ENCODE data around the gene REPS1. TPM values are rescaled to one million over a fixed set of nuclear protein-coding genes. Genes with fewer than 3 reads are reported as not detected.

Gene REPS1
- total RNA-seq, 2 donors from 2014 or later, result 92.0 to 92.9 TPM

DNA sequence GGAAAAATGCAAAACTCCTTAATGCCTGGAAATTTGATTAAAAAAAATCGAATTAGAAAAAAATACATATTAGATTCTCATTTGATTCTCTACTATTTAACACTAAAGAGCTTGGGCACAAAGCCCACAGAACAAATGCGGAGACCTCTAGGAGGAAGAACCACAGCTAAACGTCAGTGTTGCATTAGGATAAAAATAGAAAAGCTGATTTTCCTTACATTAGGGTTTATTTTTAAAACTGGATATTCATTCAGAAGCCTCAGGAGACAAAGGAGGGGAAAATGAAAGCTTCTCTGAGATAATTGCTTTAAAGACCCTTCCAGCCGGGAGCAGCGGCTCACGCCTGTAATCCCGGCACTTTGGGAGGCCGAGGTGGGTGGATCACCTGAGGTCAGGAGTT is 114.9 kb downstream of the REPS1 start:
- H3K4me3 Mint-ChIP-seq, result no peak overlapping the region
- no peak for DNase-seq
- no peaks in the 10 kb centered on the region for H3K27me3 Mint-ChIP-seq (ENCODE audit: low read depth)
- H3K36me3 Mint-ChIP-seq (ENCODE audit: insufficient read depth in 2 of 2), result no peaks in the 10 kb centered on the region
- no peak for ATAC-seq (replicated peaks in 1 of 2)
- no peaks in the 10 kb centered on the region for H3K9me3 Mint-ChIP-seq
- no peak overlapping the region for H3K27ac Mint-ChIP-seq
- H3K4me1 Mint-ChIP-seq (ENCODE audit: low read depth), result peaks cover 17% of the 10 kb centered on the region

DNA sequence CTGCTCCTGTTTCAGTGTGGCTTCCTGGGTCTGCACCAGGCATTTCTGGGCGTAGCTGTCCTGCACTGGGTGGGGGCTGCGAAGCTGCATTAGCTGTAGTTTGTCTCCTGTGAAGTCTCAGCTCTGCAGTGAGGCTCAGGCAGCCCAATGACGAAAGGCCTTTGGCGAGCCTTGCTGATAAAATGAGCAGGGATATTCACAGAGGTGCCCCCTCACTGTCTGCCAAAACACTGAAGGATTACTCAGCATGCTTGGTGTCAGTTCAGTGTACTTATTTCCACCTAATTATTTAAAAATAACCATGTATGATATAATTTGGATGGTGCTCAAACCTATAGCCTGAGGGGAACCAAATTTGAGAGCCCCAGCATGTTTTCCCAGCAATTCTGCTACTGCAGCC is 118.7 kb downstream of the REPS1 start:
- Mint-ChIP-seq H3K9me3 (no peaks in the 10 kb centered on the region), H3K27ac (no peak overlapping the region), H3K4me3 (no peak overlapping the region), H3K36me3 (ENCODE audit: insufficient read depth in 2 of 2) (no peaks in the 10 kb centered on the region), H3K27me3 (ENCODE audit: low read depth) (peaks cover 7% of the 10 kb centered on the region), H3K4me1 (ENCODE audit: low read depth) (peaks cover 17% of the 10 kb centered on the region)
- DNase-seq (no peak), ATAC-seq (replicated peaks in 1 of 2) (no peak)

DNA sequence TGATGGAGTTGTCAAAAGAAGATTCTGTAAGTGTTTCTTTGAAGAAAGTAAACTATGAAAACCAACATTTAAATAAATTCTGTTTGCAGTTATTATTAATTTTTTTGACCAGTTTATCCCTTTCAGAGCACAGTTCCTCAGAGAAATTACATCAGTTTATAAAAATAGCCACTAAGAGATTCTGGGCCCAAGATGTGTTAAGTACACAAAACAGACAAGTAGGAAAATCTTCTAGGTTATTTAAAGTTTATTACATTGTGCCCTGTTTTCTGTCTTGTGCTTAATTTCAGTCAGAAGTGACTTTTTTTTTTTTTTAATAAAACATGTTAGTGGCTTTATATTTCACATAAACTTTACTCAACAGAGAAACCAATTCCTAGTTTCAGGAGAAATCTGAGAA is 119.9 kb downstream of the REPS1 start:
- no peaks in the 10 kb centered on the region for H3K36me3 Mint-ChIP-seq (ENCODE audit: insufficient read depth in 2 of 2)
- peaks cover 7% of the 10 kb centered on the region for H3K27me3 Mint-ChIP-seq (ENCODE audit: low read depth)
- no peaks in the 10 kb centered on the region for H3K9me3 Mint-ChIP-seq
- no peak overlapping the region for H3K27ac Mint-ChIP-seq
- ATAC-seq (replicated peaks in 1 of 2) (no peak), DNase-seq (no peak)
- H3K4me3 Mint-ChIP-seq, result no peak overlapping the region
- H3K4me1 Mint-ChIP-seq (ENCODE audit: low read depth), result peaks cover 17% of the 10 kb centered on the region

DNA sequence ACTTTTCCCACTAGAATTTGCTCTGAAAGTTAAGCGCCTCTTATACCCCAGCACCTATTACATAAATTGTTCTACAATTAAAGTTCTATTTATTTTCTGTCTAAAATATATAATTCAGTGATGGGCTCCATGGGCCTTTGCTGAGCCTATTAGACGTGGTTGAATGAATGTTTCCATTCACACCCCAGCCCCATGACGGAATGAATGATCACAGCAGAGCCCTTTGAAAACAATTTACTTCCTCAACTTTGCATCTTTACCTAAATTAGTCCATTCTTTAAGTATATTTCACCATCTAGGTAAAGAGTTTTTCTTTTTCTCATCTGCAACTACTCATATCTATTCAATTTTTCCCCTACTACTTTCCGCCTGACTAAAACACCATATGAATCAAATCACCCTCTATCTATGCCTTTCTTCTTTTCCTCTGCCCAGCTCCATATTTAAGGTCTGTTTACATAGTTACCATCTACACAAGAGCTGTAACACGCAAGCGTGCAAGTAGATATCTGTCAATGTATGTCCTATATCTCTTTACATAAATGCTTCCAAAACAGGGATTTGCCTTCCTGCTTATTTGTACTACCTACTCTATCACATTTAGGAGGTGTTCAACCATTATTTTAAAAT is 122.5 kb downstream of the REPS1 start:
- Mint-ChIP-seq H3K27ac (no peak overlapping the region), H3K27me3 (ENCODE audit: low read depth) (peaks cover 14% of the 10 kb centered on the region), H3K4me3 (no peak overlapping the region), H3K9me3 (no peaks in the 10 kb centered on the region), H3K4me1 (ENCODE audit: low read depth) (peaks cover 14% of the 10 kb centered on the region), H3K36me3 (ENCODE audit: insufficient read depth in 2 of 2) (no peaks in the 10 kb centered on the region)
- DNase-seq (no peak), ATAC-seq (replicated peaks in 1 of 2) (peak in 1 of 2 donors; percentile 73)

DNA sequence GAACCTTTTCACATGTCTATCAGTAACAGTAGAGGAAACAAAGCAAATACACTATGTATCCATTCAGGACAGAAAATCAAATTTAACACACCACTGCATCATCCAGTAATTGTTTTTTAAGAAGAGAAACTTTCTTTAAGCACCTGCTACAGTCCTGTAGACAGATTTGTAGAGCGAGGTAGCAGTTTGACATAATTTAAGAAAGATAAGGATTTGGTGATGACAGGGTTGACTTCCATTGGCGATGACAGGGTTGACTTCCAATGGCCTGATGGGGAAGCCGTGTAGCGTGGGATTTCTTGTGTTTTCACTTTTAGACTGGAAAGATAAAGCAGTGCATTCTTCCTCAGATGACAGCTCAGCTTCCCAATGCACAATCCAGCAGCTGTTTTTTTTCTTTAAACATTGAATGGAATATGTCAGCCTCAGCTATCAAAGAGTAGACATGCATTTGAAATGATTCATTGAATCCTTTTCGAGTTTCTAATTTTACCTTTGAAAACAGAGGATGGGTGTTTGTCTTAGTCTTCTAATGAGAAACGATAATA is 123.6 kb downstream of the REPS1 start:
- no peak for DNase-seq
- H3K27me3 Mint-ChIP-seq (ENCODE audit: low read depth), result peaks cover 14% of the 10 kb centered on the region
- peaks cover 3% of the 10 kb centered on the region for H3K4me1 Mint-ChIP-seq (ENCODE audit: low read depth)
- ATAC-seq (replicated peaks in 1 of 2), result no peak
- no peak overlapping the region for H3K27ac Mint-ChIP-seq
- H3K4me3 Mint-ChIP-seq, result no peak overlapping the region
- no peaks in the 10 kb centered on the region for H3K36me3 Mint-ChIP-seq (ENCODE audit: insufficient read depth in 2 of 2)
- no peaks in the 10 kb centered on the region for H3K9me3 Mint-ChIP-seq

DNA sequence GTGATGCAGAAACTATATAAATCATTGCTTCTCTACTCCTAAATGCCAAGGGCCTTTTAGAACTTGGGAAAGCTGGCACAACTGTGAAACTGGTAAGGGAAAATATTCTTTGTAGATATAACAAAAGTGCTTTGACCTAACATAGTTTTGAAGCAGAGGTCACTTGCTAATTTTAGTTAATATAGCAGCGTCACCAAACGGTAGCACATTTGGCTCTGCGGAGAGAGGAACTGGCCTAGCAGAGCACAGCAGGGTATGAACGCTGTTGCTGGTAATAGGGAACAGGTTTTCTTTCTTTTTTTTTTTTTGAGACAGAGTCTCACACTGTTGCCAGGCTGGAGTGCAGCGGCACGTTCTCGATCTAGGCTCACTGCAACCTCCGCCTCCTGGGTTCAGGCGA is 124.7 kb downstream of the REPS1 start:
- ATAC-seq (replicated peaks in 1 of 2) (no peak), DNase-seq (no peak)
- no peaks in the 10 kb centered on the region for H3K4me1 Mint-ChIP-seq (ENCODE audit: low read depth)
- H3K36me3 Mint-ChIP-seq (ENCODE audit: insufficient read depth in 2 of 2), result no peaks in the 10 kb centered on the region
- peaks cover 19% of the 10 kb centered on the region for H3K27me3 Mint-ChIP-seq (ENCODE audit: low read depth)
- no peak overlapping the region for H3K4me3 Mint-ChIP-seq
- no peaks in the 10 kb centered on the region for H3K9me3 Mint-ChIP-seq
- H3K27ac Mint-ChIP-seq, result no peak overlapping the region

DNA sequence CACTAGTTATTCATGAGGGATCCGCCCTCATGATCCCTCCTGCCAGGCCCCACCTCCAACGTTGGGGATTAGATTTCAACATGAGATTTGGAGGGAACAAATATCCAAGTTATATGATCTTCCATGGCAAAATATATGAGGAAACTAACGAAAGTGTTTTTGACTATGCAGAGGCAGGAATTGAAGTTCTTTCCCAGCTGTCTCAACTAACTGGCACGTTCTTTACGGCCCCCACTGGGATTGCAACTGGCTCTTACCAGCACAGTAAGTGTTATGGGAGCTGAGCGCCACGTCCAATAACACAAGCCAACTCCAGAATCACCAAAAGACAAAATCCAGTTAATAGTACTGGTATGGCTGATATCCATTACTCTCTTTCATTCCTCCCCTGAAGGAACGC is 125.6 kb downstream of the REPS1 start:
- H3K27me3 Mint-ChIP-seq (ENCODE audit: low read depth), result peaks cover 19% of the 10 kb centered on the region
- H3K9me3 Mint-ChIP-seq, result no peaks in the 10 kb centered on the region
- no peak overlapping the region for H3K27ac Mint-ChIP-seq
- no peak overlapping the region for H3K4me3 Mint-ChIP-seq
- no peak for ATAC-seq (replicated peaks in 1 of 2)
- no peak for DNase-seq
- H3K36me3 Mint-ChIP-seq (ENCODE audit: insufficient read depth in 2 of 2), result no peaks in the 10 kb centered on the region
- H3K4me1 Mint-ChIP-seq (ENCODE audit: low read depth), result peaks cover 3% of the 10 kb centered on the region

DNA sequence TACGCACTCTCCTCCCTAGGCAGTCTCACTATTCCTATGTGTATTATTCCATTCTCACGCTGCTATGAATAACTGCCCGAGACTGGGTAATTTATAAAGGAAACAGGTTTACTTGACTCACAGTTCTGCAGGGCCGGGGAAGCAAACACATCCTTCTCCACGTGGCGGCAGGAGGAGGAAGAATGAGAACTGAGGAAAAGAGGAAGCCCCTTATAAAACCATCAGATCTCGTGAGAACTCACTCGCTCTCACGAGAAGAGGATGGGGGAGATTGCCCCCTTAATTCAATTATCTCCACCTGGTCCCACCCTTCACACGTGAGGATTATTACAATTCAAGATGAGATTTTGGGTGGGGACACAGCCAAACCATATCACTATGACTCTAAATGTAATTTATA is 130.3 kb downstream of the REPS1 start:
- no peak for DNase-seq
- peaks cover 0 to 2% of the 10 kb centered on the region in 2 donors for H3K36me3 Mint-ChIP-seq (ENCODE audit: insufficient read depth in 2 of 2)

DNA sequence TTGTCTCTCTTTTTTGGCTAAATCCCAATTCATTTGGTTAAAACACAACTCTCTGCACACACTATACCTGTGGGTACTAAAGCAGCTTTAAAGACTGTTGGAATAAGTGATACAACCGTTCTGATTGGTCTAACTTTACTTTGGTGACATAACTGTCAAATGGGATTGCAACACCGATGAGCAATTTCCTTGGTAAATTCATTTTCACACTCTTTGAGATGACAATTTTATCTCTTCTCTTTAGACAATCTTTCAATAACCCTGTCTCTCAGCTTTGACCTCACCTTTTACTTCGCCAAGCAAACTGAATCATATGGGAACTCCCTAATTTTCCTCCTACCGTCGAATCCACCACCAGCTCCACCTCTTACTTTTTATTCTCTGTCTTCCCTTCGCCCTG is 131.4 kb downstream of the REPS1 start:
- Mint-ChIP-seq H3K27me3 (ENCODE audit: low read depth) (peaks cover 20% of the 10 kb centered on the region), H3K4me3 (no peak overlapping the region), H3K4me1 (ENCODE audit: low read depth) (peaks cover 12% of the 10 kb centered on the region), H3K9me3 (no peaks in the 10 kb centered on the region), H3K27ac (peak overlapping the region; percentile 3), H3K36me3 (ENCODE audit: insufficient read depth in 2 of 2) (peaks cover 0 to 2% of the 10 kb centered on the region in 2 donors)
- ATAC-seq (replicated peaks in 1 of 2) (peak in 1 of 2 donors; percentile 71), DNase-seq (no peak)

More for the DNA sequence above, 130.3 kb downstream of the REPS1 start:
- no peak for ATAC-seq (replicated peaks in 1 of 2)
- H3K27me3 Mint-ChIP-seq (ENCODE audit: low read depth), result peaks cover 22% of the 10 kb centered on the region
- peaks cover 12% of the 10 kb centered on the region for H3K4me1 Mint-ChIP-seq (ENCODE audit: low read depth)
- no peak overlapping the region for H3K27ac Mint-ChIP-seq
- H3K4me3 Mint-ChIP-seq, result no peak overlapping the region
- no peaks in the 10 kb centered on the region for H3K9me3 Mint-ChIP-seq

Other genes starting within 250 kb of the REPS1 start
- gene CCDC28A, start 214.5 kb downstream of the REPS1 start, total RNA-seq, result 10 to 100 TPM; 41.2 to 41.9 TPM
- not detected for gene ECT2L, start 192.2 kb downstream of the REPS1 start, total RNA-seq
- gene ABRACL, start 40.5 kb upstream of the REPS1 start, total RNA-seq, result 10 to 100 TPM; 81.8 to 82.7 TPM
- 10 to 100 TPM; 77.6 to 89.7 TPM for gene HECA, start 146.8 kb upstream of the REPS1 start, total RNA-seq